ENCODE results near the gene CDC42EP1.

CDC42EP1 gene

GRCh38 chr22:37588546-37589215 is 28.4 kb downstream of the CDC42EP1 start:
- TF ChIP-seq REST (IDR thresholded peaks at IDR 0.05; ENCODE audit: insufficient read depth in 1 of 2, low read depth in 2 of 2, low read length in 2 of 2): no peak
- no peak for TF ChIP-seq TAF1 (IDR thresholded peaks at IDR 0.05; ENCODE audit: borderline replicate concordance, insufficient read depth, low read length)
- TF ChIP-seq SIN3A (IDR thresholded peaks at IDR 0.05; ENCODE audit: borderline replicate concordance, insufficient read depth, low read length): no peak
- TF ChIP-seq POLR2AphosphoS5 (IDR thresholded peaks at IDR 0.05; ENCODE audit: low read depth, low read length): no peak

GRCh38 chr22:37589636-37590035 is 29.4 kb downstream of the CDC42EP1 start:
- TF ChIP-seq SIN3A (IDR thresholded peaks at IDR 0.05; ENCODE audit: borderline replicate concordance, insufficient read depth, low read length) (no peak), TAF1 (IDR thresholded peaks at IDR 0.05; ENCODE audit: borderline replicate concordance, insufficient read depth, low read length) (no peak), REST (IDR thresholded peaks at IDR 0.05; ENCODE audit: insufficient read depth in 1 of 2, low read depth in 2 of 2, low read length in 2 of 2) (no peak), FOXP2 (optimal IDR thresholded peaks at IDR 0.05; ENCODE audit: borderline replicate concordance, extremely low read depth, extremely low read length, insufficient read depth) (no peak), POLR2AphosphoS5 (IDR thresholded peaks at IDR 0.05; ENCODE audit: low read depth, low read length) (no peak)

- no peak for TF ChIP-seq FOXP2 (optimal IDR thresholded peaks at IDR 0.05; ENCODE audit: borderline replicate concordance, extremely low read depth, extremely low read length, insufficient read depth)
- no peak for TF ChIP-seq POLR2AphosphoS5 (IDR thresholded peaks at IDR 0.05; ENCODE audit: low read depth, low read length)
- TF ChIP-seq REST (IDR thresholded peaks at IDR 0.05; ENCODE audit: insufficient read depth in 1 of 2, low read depth in 2 of 2, low read length in 2 of 2): no peak
- TF ChIP-seq SIN3A (IDR thresholded peaks at IDR 0.05; ENCODE audit: borderline replicate concordance, insufficient read depth, low read length): no peak
- no peak for TF ChIP-seq TAF1 (IDR thresholded peaks at IDR 0.05; ENCODE audit: borderline replicate concordance, insufficient read depth, low read length)
Measured at GRCh38 chr22:37591823-37592404, 31.6 kb downstream of the CDC42EP1 start.

- TF ChIP-seq SIN3A (IDR thresholded peaks at IDR 0.05; ENCODE audit: borderline replicate concordance, insufficient read depth, low read length) (no peak), TAF1 (IDR thresholded peaks at IDR 0.05; ENCODE audit: borderline replicate concordance, insufficient read depth, low read length) (no peak), REST (IDR thresholded peaks at IDR 0.05; ENCODE audit: insufficient read depth in 1 of 2, low read depth in 2 of 2, low read length in 2 of 2) (no peak), POLR2AphosphoS5 (IDR thresholded peaks at IDR 0.05; ENCODE audit: low read depth, low read length) (no peak), FOXP2 (optimal IDR thresholded peaks at IDR 0.05; ENCODE audit: borderline replicate concordance, extremely low read depth, extremely low read length, insufficient read depth) (no peak)
Measured at GRCh38 chr22:37594237-37594636, 34.0 kb downstream of the CDC42EP1 start.
